Osteoblast (primary cell): ENCODE data around the gene KLHL25. TPM values are rescaled to one million over a fixed set of nuclear protein-coding genes. Genes with fewer than 3 reads are reported as not detected.

Experiments
- DNase-seq: peaks from one replicate; pipeline ENCODE4 v3.0.0; 2011; ENCODE audit warnings: low spot score, mixed read lengths; ENCODE audit not compliant: insufficient read length; ENCODE audit errors: missing footprints
- H2AFZ ChIP-seq: 2 replicates; pipeline ENCODE4 v1.6.0; 2011; ENCODE audit warnings: mild to moderate bottlenecking, low read length
- H3K27ac ChIP-seq: 2 replicates; pipeline ENCODE4 v1.5.1; 2011; ENCODE audit warnings: mild to moderate bottlenecking, low read depth, low read length, moderate library complexity
- H3K27me3 ChIP-seq: 2 replicates; pipeline ENCODE4 v1.6.0; 2012; ENCODE audit warnings: mild to moderate bottlenecking, control low read depth, inconsistent platforms, low read length, moderate library complexity; ENCODE audit not compliant: insufficient read depth
- H3K36me3 ChIP-seq: 2 replicates; pipeline ENCODE4 v1.5.1; 2011; ENCODE audit warnings: mild to moderate bottlenecking, low read length, control low read depth, moderate library complexity; ENCODE audit not compliant: insufficient read depth
- H3K4me1 ChIP-seq: 2 replicates; pipeline ENCODE4 v1.5.1; 2011; ENCODE audit warnings: mild to moderate bottlenecking, low read length, control low read depth, moderate library complexity; ENCODE audit not compliant: insufficient read depth
- H3K4me2 ChIP-seq: 2 replicates; pipeline ENCODE4 v1.6.0; 2011; ENCODE audit warnings: mild to moderate bottlenecking, low read length; ENCODE audit not compliant: insufficient read depth
- H3K4me3 ChIP-seq: fragments of 200-600 bp; sonication (generic); 3 replicates; pipeline ENCODE4 v1.5.1; 2012; ENCODE audit warnings: mild to moderate bottlenecking, low read length, inconsistent platforms; ENCODE audit not compliant: insufficient read depth
- H3K79me2 ChIP-seq: 2 replicates; pipeline ENCODE4 v1.6.0; 2012; ENCODE audit warnings: mild to moderate bottlenecking, low read length, control low read depth, inconsistent platforms; ENCODE audit not compliant: insufficient read depth
- H3K9me3 ChIP-seq: 2 replicates; pipeline ENCODE4 v1.5.1; 2011; ENCODE audit warnings: low read depth, low read length, control low read depth
- H4K20me1 ChIP-seq: 2 replicates; pipeline ENCODE4 v1.6.0; 2012; ENCODE audit warnings: mild to moderate bottlenecking, low read length, control low read depth; ENCODE audit not compliant: insufficient read depth
- CTCF ChIP-seq: IDR thresholded peaks from 2 replicates; pipeline ENCODE4 v1.5.1; 2011; ENCODE audit warnings: mild to moderate bottlenecking, low read depth, low read length, moderate library complexity; ENCODE audit errors: extremely low read depth
- total RNA-seq: library from RNA; depleted of rRNA; stranded (reverse); fragments of >200 nt; gene quantifications from 2 replicates; pipeline ENCODE4 v1.2.3, GENCODE V29; 2012

The KLHL25 gene
- total RNA-seq, 1 donor: 4.3 TPM

- H3K36me3 ChIP-seq: no peaks in the 10 kb centered on the region
- H3K9me3 ChIP-seq: no peaks in the 10 kb centered on the region
- no peaks in the 10 kb centered on the region for H3K27me3 ChIP-seq
- H3K79me2 ChIP-seq: peaks cover 56% of the 10 kb centered on the region
- peak; percentile 18 for DNase-seq
- no peak overlapping the region for H3K4me2 ChIP-seq
- no peak for TF ChIP-seq CTCF
- H3K4me1 ChIP-seq: peaks cover 15% of the 10 kb centered on the region
- peaks cover 18% of the 10 kb centered on the region for H4K20me1 ChIP-seq
- no peak overlapping the region for H2AFZ ChIP-seq
- H3K27ac ChIP-seq: peak overlapping the region; percentile 44
- H3K4me3 ChIP-seq: no peak overlapping the region
Measured at GRCh38 chr15:85786781-85787114, 8.0 kb downstream of the KLHL25 start.

DNA sequence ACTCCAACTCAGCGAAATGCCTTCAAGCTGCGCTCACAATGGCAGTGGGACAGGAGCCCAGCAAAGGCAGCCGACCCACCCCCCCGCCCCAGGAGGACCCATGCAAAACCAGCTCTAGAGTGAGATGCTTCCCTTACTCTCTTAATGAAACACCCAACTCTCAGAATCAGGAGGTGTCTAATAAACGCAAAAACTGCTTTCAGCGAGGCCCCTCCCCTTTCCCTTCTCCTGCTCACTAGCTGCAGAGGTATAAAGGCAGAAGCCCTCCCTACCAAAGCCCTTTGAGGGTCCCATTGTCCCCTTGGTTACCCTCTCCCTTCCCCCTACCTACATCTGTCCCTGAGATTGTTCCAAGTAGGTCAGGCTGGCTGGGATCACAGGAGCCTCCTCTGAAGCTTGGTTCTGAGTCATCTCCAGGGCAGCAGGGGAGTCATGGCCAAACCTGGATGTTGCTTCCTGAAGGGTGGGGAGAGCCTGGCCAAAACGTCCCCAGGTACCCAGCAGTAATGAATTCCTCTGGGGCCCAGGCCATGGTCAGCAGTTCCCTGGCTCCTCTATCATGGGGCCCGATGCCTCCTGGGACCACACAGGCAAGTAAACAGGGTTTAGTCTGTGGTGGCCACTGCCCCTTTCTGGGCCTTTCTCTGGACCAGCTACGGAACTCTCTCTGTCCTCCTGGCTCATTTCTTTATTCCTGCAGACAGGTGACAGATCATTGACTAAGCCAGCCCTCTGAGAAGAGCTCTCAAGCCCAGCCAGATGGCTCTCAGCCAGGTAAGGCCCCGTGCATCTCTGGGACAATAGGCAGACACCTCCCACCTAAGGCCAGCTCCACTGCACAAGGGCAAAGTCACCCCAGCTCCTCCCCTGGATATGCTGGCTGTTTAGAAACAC lies 8.6 kb downstream of the KLHL25 start:
- Histone ChIP-seq H3K27ac (peak overlapping the region; percentile 44), H3K36me3 (no peaks in the 10 kb centered on the region), H4K20me1 (peaks cover 13% of the 10 kb centered on the region), H3K9me3 (no peaks in the 10 kb centered on the region), H3K27me3 (no peaks in the 10 kb centered on the region), H3K4me3 (peak overlapping the region; percentile 44), H3K4me1 (peaks cover 15% of the 10 kb centered on the region), H3K4me2 (peak overlapping the region; percentile 71), H3K79me2 (peaks cover 51% of the 10 kb centered on the region), H2AFZ (peak overlapping the region; percentile 6)
- DNase-seq: peak; percentile 93
- TF ChIP-seq CTCF: no peak

DNA sequence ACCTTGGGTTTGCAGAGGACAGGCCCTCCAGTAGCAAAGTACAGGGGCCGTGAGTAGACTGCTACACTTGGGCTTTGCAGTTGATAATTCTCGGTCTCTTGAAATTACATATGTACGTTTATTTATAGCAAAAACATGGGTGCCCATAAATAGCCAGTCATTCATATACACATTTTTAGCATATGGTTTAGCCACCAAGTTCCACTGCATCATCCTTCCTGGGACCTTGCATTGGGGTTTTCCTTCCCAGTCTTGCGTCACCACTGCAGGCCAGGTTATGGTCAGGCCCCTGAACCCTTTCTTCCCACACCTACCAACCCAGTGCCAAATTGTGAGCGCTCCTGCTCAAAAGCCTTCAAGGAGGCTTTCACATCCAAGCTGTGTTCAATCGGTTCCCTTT lies 12.7 kb downstream of the KLHL25 start:
- TF ChIP-seq CTCF: no peak
- H3K4me1 ChIP-seq: peaks cover 15% of the 10 kb centered on the region
- H3K27me3 ChIP-seq: no peaks in the 10 kb centered on the region
- no peaks in the 10 kb centered on the region for H3K9me3 ChIP-seq
- peaks cover 11% of the 10 kb centered on the region for H4K20me1 ChIP-seq
- H3K4me2 ChIP-seq: no peak overlapping the region
- no peaks in the 10 kb centered on the region for H3K36me3 ChIP-seq
- no peak overlapping the region for H3K27ac ChIP-seq
- H2AFZ ChIP-seq: no peak overlapping the region
- peak; percentile 49 for DNase-seq
- peaks cover 43% of the 10 kb centered on the region for H3K79me2 ChIP-seq
- H3K4me3 ChIP-seq: no peak overlapping the region

GRCh38 chr15:85781099-85781498 lies 13.6 kb downstream of the KLHL25 start:
- peaks cover 42% of the 10 kb centered on the region for H3K79me2 ChIP-seq
- no peaks in the 10 kb centered on the region for H3K9me3 ChIP-seq
- no peak for DNase-seq
- H3K27ac ChIP-seq: no peak overlapping the region
- H3K4me1 ChIP-seq: peaks cover 8% of the 10 kb centered on the region
- no peak for TF ChIP-seq CTCF
- no peak overlapping the region for H3K4me3 ChIP-seq
- H4K20me1 ChIP-seq: peaks cover 8% of the 10 kb centered on the region
- H3K27me3 ChIP-seq: no peaks in the 10 kb centered on the region
- no peaks in the 10 kb centered on the region for H3K36me3 ChIP-seq
- H2AFZ ChIP-seq: no peak overlapping the region
- no peak overlapping the region for H3K4me2 ChIP-seq
